ENCODE results near the gene MEDAG. TPM values are rescaled to one million over a fixed set of nuclear protein-coding genes. Genes with fewer than 3 reads are reported as not detected.
A peak's percentile ranks its signal among the peaks of the same experiment; 100 is the strongest.

The MEDAG gene
- total and polyA plus RNA-seq, 11 donors: 3.8 to 41.9 (median 8.0) TPM

GRCh38 chr13:30898678-30899241, 7.3 kb upstream of the MEDAG start:
- intact Hi-C loops (cut with DNase I): no loop called here
- H3K27me3 ChIP-seq: peaks cover 0 to 6% (median 0%) of the 10 kb centered on the region in 9 donors
- ATAC-seq (peak; percentile 47 to 95 (median 91)), DNase-seq (peak in 4 of 5 donors; percentile 35 to 62 (median 48))
- WGBS, 4 donors: 51 to 66% (median 57%) methylated on average over 7 of the region's 7 CpGs
- H3K27ac ChIP-seq: peak overlapping the region in 10 of 12 donors; percentile 17 to 84 (median 58)
- no peaks in the 10 kb centered on the region for H3K9me3 ChIP-seq
- H3K36me3 ChIP-seq: no peaks in the 10 kb centered on the region
- no peak overlapping the region for H3K4me3 ChIP-seq
- peaks cover 0 to 35% (median 7%) of the 10 kb centered on the region in 12 donors for H3K4me1 ChIP-seq
- TF ChIP-seq POLR2A (IDR thresholded peaks at IDR 0.05): no peak
- TF ChIP-seq, protein P1, sequence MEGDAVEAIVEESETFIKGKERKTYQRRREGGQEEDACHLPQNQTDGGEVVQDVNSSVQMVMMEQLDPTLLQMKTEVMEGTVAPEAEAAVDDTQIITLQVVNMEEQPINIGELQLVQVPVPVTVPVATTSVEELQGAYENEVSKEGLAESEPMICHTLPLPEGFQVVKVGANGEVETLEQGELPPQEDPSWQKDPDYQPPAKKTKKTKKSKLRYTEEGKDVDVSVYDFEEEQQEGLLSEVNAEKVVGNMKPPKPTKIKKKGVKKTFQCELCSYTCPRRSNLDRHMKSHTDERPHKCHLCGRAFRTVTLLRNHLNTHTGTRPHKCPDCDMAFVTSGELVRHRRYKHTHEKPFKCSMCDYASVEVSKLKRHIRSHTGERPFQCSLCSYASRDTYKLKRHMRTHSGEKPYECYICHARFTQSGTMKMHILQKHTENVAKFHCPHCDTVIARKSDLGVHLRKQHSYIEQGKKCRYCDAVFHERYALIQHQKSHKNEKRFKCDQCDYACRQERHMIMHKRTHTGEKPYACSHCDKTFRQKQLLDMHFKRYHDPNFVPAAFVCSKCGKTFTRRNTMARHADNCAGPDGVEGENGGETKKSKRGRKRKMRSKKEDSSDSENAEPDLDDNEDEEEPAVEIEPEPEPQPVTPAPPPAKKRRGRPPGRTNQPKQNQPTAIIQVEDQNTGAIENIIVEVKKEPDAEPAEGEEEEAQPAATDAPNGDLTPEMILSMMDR (IDR thresholded peaks at IDR 0.05): no peak

DNA sequence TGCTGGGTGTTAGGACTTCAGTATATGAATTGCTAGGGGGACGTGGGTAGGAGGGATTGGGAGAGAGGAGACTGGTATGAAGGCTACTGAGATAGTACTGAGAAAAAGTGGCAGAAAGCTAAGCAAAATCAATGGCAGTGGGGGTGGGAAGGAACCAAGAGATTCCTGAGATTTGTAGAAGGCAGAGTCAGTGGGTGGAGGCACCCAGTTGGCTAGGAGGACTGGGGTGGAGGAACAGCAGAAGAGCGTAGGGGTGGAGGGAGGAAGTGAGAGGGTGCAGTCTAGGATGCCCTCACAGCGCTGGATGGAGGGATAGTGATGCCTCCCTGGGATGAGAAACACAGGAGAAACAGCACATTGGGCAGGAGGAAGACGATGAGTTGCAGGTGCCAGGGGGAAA, 5.6 kb upstream of the MEDAG start:
- intact Hi-C loops (cut with DNase I): no loop called here
- DNase-seq: no peak
- peak overlapping the region in 2 of 12 donors; percentile 72 to 76 for H3K27ac ChIP-seq
- TF ChIP-seq POLR2A (IDR thresholded peaks at IDR 0.05): no peak
- TF ChIP-seq, protein P1 (IDR thresholded peaks at IDR 0.05): no peak
- no peaks in the 10 kb centered on the region for H3K9me3 ChIP-seq
- peaks cover 0 to 14% (median 0%) of the 10 kb centered on the region in 9 donors for H3K27me3 ChIP-seq
- 77 to 86% (median 83%) methylated on average over 4 of the region's 4 CpGs for WGBS, 4 donors
- no peak overlapping the region for H3K4me3 ChIP-seq
- H3K4me1 ChIP-seq: peaks cover 0 to 33% (median 7%) of the 10 kb centered on the region in 12 donors
- no peak for ATAC-seq
- H3K36me3 ChIP-seq: no peaks in the 10 kb centered on the region

GRCh38 chr13:30900952-30901749, 4.9 kb upstream of the MEDAG start:
- no peaks in the 10 kb centered on the region for H3K9me3 ChIP-seq
- H3K4me1 ChIP-seq: peaks cover 0 to 34% (median 10%) of the 10 kb centered on the region in 12 donors
- DNase-seq (no peak), ATAC-seq (no peak)
- peaks cover 0 to 22% (median 0%) of the 10 kb centered on the region in 9 donors for H3K27me3 ChIP-seq
- no peak for TF ChIP-seq POLR2A (IDR thresholded peaks at IDR 0.05)
- TF ChIP-seq, protein P1 (IDR thresholded peaks at IDR 0.05): no peak
- 87 to 92% (median 89%) methylated on average over 5 of the region's 5 CpGs for WGBS, 4 donors
- intact Hi-C loops (cut with DNase I): no loop called here
- H3K4me3 ChIP-seq: no peak overlapping the region
- peak overlapping the region in 1 of 12 donors; percentile 76 for H3K27ac ChIP-seq
- no peaks in the 10 kb centered on the region for H3K36me3 ChIP-seq

GRCh38 chr13:30904043-30904442, 2.0 kb upstream of the MEDAG start:
- Histone ChIP-seq H3K27ac (no peak overlapping the region), H3K4me3 (no peak overlapping the region), H3K27me3 (peaks cover 0 to 37% (median 4%) of the 10 kb centered on the region in 9 donors), H3K9me3 (no peaks in the 10 kb centered on the region), H3K4me1 (peaks cover 0 to 51% (median 22%) of the 10 kb centered on the region in 12 donors), H3K36me3 (no peaks in the 10 kb centered on the region)
- DNase-seq (no peak), ATAC-seq (no peak)
- intact Hi-C loops (cut with DNase I): no loop called here
- WGBS, 4 donors: 91 to 96% (median 93%) methylated on average over 1 of the region's 1 CpG
- TF ChIP-seq, protein P1 (IDR thresholded peaks at IDR 0.05): no peak
- TF ChIP-seq POLR2A (IDR thresholded peaks at IDR 0.05): no peak
